ENCODE data around the gene PPP1R10. TPM values are rescaled to one million over a fixed set of nuclear protein-coding genes. Genes with fewer than 3 reads are reported as not detected.

The PPP1R10 gene
- total RNA-seq, 1 experiment from 2014 or later, result 82.9 TPM

GRCh38 chr6:30655743-30656094 is 38.7 kb upstream of the PPP1R10 start:
- Histone ChIP-seq H3K36me3 (ENCODE audit: control insufficient read depth, insufficient read depth, low read length) (peaks cover 3% of the 10 kb centered on the region; the same call in 1 of the 2 replicates), H3K9me3 (ENCODE audit: control insufficient read depth, insufficient read depth, low read depth, low read length) (no peaks in the 10 kb centered on the region), H3K4me3 (ENCODE audit: low read depth in 2 of 2, low read length in 2 of 2) (no peak overlapping the region), H3K27ac (ENCODE audit: low read length) (no peak overlapping the region), H3K27me3 (ENCODE audit: control insufficient read depth, insufficient read depth, low read length) (no peaks in the 10 kb centered on the region), H3K4me1 (ENCODE audit: control insufficient read depth, insufficient read depth, low read length) (no peaks in the 10 kb centered on the region)
- BruUV-seq (replicated peaks), result no TSS peak
- in situ Hi-C loops (cut with HindIII; ENCODE audit: low pct_unique_long_range_greater_than_20kb, low sequenced_read_pairs) (no loop called here), intact Hi-C loops (cut with micrococcal nuclease; ENCODE audit: unreplicated experiment) (no loop called here)
- TF ChIP-seq, protein P1, sequence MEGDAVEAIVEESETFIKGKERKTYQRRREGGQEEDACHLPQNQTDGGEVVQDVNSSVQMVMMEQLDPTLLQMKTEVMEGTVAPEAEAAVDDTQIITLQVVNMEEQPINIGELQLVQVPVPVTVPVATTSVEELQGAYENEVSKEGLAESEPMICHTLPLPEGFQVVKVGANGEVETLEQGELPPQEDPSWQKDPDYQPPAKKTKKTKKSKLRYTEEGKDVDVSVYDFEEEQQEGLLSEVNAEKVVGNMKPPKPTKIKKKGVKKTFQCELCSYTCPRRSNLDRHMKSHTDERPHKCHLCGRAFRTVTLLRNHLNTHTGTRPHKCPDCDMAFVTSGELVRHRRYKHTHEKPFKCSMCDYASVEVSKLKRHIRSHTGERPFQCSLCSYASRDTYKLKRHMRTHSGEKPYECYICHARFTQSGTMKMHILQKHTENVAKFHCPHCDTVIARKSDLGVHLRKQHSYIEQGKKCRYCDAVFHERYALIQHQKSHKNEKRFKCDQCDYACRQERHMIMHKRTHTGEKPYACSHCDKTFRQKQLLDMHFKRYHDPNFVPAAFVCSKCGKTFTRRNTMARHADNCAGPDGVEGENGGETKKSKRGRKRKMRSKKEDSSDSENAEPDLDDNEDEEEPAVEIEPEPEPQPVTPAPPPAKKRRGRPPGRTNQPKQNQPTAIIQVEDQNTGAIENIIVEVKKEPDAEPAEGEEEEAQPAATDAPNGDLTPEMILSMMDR (IDR thresholded peaks at IDR 0.05), result no peak
- TF ChIP-seq REST (IDR thresholded peaks at IDR 0.05; ENCODE audit: insufficient read depth in 1 of 2, low read depth in 2 of 2, low read length in 1 of 2), result no peak
- no peak for TF ChIP-seq SIN3A (IDR thresholded peaks at IDR 0.05; ENCODE audit: borderline replicate concordance, insufficient read depth, low read depth, low read length)
- no peak for TF ChIP-seq TCF7L2 (IDR thresholded peaks at IDR 0.05; ENCODE audit: low read depth, low read length)
- no peak for TF ChIP-seq POLR2AphosphoS5 (IDR thresholded peaks at IDR 0.05; ENCODE audit: low read depth, low read length)
- ATAC-seq, result no peak
- ChIA-PET CTCF (no interaction called here), POLR2A (no interaction called here)
- no peak for DNase-seq (ENCODE audit: low read depth, low spot score)

GRCh38 chr6:30654798-30655742 is 38.0 kb upstream of the PPP1R10 start:
- in situ Hi-C loops (cut with HindIII; ENCODE audit: low pct_unique_long_range_greater_than_20kb, low sequenced_read_pairs) (no loop called here), intact Hi-C loops (cut with micrococcal nuclease; ENCODE audit: unreplicated experiment) (no loop called here)
- H3K4me1 ChIP-seq (ENCODE audit: control insufficient read depth, insufficient read depth, low read length), result no peaks in the 10 kb centered on the region
- H3K36me3 ChIP-seq (ENCODE audit: control insufficient read depth, insufficient read depth, low read length), result peaks cover 3% of the 10 kb centered on the region; the same call in 1 of the 2 replicates
- POLR2A ChIA-PET, result no interaction called here
- no peak for DNase-seq (ENCODE audit: low read depth, low spot score)
- BruUV-seq (replicated peaks), result no TSS peak
- H3K27me3 ChIP-seq (ENCODE audit: control insufficient read depth, insufficient read depth, low read length), result no peaks in the 10 kb centered on the region
- no peak overlapping the region for H3K27ac ChIP-seq (ENCODE audit: low read length)
- H3K4me3 ChIP-seq (ENCODE audit: low read depth in 2 of 2, low read length in 2 of 2), result no peak overlapping the region
- TF ChIP-seq REST (IDR thresholded peaks at IDR 0.05; ENCODE audit: insufficient read depth in 1 of 2, low read depth in 2 of 2, low read length in 1 of 2) (no peak), TCF7L2 (IDR thresholded peaks at IDR 0.05; ENCODE audit: low read depth, low read length) (no peak), POLR2AphosphoS5 (IDR thresholded peaks at IDR 0.05; ENCODE audit: low read depth, low read length) (no peak), SIN3A (IDR thresholded peaks at IDR 0.05; ENCODE audit: borderline replicate concordance, insufficient read depth, low read depth, low read length) (no peak)
- TF ChIP-seq, protein P1 (IDR thresholded peaks at IDR 0.05), result no peak
- ATAC-seq, result no peak
- H3K9me3 ChIP-seq (ENCODE audit: control insufficient read depth, insufficient read depth, low read depth, low read length), result no peaks in the 10 kb centered on the region
- CTCF ChIA-PET, result no interaction called here

All from Panc1 (cell line).